ENCODE results near the gene PNMA8B.

The PNMA8B gene

GRCh38 chr19:46484656-46485055 lies 11.0 kb downstream of the PNMA8B start:
- no peak overlapping the region for H3K9ac ChIP-seq (ENCODE audit: low read length)

DNA sequence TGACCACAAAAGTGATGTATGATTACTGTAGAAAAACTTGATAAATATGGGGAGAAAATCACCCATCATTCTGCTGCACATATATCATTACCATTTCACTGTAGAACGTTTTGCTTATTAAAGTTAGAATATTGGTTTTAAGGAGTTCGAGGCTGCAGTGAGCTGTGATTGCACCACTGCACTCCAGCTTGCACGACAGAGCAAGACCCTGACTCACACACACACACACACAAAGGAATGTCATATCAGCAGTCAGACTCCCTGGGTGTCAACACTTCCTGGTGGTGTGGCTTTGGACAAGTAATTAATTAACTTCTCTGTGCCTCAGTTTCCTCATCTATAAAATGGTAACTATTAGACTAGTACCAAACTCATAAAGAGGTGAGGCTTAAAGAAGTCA lies 13.0 kb downstream of the PNMA8B start:
- Histone ChIP-seq H3K9me3 (ENCODE audit: insufficient read depth, low read length) (no peaks in the 10 kb centered on the region), H3K4me2 (ENCODE audit: low read length) (no peak overlapping the region), H3K9ac (ENCODE audit: low read length) (no peak overlapping the region), H3K79me2 (ENCODE audit: low read length) (no peaks in the 10 kb centered on the region), H4K20me1 (ENCODE audit: insufficient read depth, low read length) (no peaks in the 10 kb centered on the region), H3K36me3 (replicated peaks; ENCODE audit: low read depth, low read length) (no peaks in the 10 kb centered on the region), H3K27ac (ENCODE audit: low read length) (no peak overlapping the region), H3K4me1 (ENCODE audit: low read length) (peaks cover 9% of the 10 kb centered on the region; the same call in 1 of the 2 replicates), H3K4me3 (ENCODE audit: low read length) (no peak overlapping the region), H2AFZ (ENCODE audit: low read depth, low read length) (no peak overlapping the region), H3K27me3 (ENCODE audit: low read depth, low read length) (peaks cover 39% of the 10 kb centered on the region)
- TF ChIP-seq EZH2phosphoT487 (IDR thresholded peaks at IDR 0.05; ENCODE audit: low read depth) (no peak), CTCF (IDR thresholded peaks at IDR 0.05; ENCODE audit: low read depth, low read length) (no peak)

More at GRCh38 chr19:46484656-46485055, 11.0 kb downstream of the PNMA8B start:
- TF ChIP-seq CTCF (IDR thresholded peaks at IDR 0.05; ENCODE audit: low read depth, low read length) = no peak
- TF ChIP-seq EZH2phosphoT487 (IDR thresholded peaks at IDR 0.05; ENCODE audit: low read depth) = no peak
- H3K4me1 ChIP-seq (ENCODE audit: low read length) = peaks cover 7% of the 10 kb centered on the region; the same call in 1 of the 2 replicates
- no peaks in the 10 kb centered on the region for H3K79me2 ChIP-seq (ENCODE audit: low read length)
- H3K27me3 ChIP-seq (ENCODE audit: low read depth, low read length) = peaks cover 29% of the 10 kb centered on the region
- H4K20me1 ChIP-seq (ENCODE audit: insufficient read depth, low read length) = no peaks in the 10 kb centered on the region
- no peak overlapping the region for H3K27ac ChIP-seq (ENCODE audit: low read length)
- no peak overlapping the region for H3K4me3 ChIP-seq (ENCODE audit: low read length)
- no peaks in the 10 kb centered on the region for H3K36me3 ChIP-seq (replicated peaks; ENCODE audit: low read depth, low read length)
- no peaks in the 10 kb centered on the region for H3K9me3 ChIP-seq (ENCODE audit: insufficient read depth, low read length)
- no peak overlapping the region for H2AFZ ChIP-seq (ENCODE audit: low read depth, low read length)
- H3K4me2 ChIP-seq (ENCODE audit: low read length) = no peak overlapping the region

DNA sequence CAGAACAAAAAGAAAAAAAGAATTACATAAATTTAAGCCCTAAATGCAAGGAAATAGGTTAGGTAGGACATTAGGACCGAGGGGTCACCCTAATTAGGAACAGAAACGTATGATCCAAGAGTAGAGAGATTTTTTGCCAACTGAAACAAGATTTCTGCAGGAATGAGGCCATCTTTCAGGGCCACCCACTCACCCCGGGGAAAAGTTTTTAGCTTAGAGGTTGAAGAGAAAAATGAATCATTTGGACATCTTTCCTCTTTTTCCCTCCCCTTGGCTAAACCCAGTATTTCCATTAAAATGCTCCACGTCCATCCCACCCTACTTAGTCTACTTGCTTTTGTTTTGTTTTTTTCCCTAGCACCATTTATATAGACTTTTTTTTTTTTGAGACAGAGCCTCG lies 13.7 kb downstream of the PNMA8B start:
- H3K36me3 ChIP-seq (replicated peaks; ENCODE audit: low read depth, low read length) = no peaks in the 10 kb centered on the region
- no peaks in the 10 kb centered on the region for H3K79me2 ChIP-seq (ENCODE audit: low read length)
- H3K4me2 ChIP-seq (ENCODE audit: low read length) = no peak overlapping the region
- H3K27me3 ChIP-seq (ENCODE audit: low read depth, low read length) = peaks cover 39% of the 10 kb centered on the region
- H4K20me1 ChIP-seq (ENCODE audit: insufficient read depth, low read length) = no peaks in the 10 kb centered on the region
- no peak overlapping the region for H3K27ac ChIP-seq (ENCODE audit: low read length)
- H3K4me1 ChIP-seq (ENCODE audit: low read length) = peaks cover 3% of the 10 kb centered on the region; the same call in 1 of the 2 replicates
- H3K9ac ChIP-seq (ENCODE audit: low read length) = no peak overlapping the region
- H2AFZ ChIP-seq (ENCODE audit: low read depth, low read length) = no peak overlapping the region
- no peak overlapping the region for H3K4me3 ChIP-seq (ENCODE audit: low read length)
- no peaks in the 10 kb centered on the region for H3K9me3 ChIP-seq (ENCODE audit: insufficient read depth, low read length)
- TF ChIP-seq CTCF (IDR thresholded peaks at IDR 0.05; ENCODE audit: low read depth, low read length) (no peak), EZH2phosphoT487 (IDR thresholded peaks at IDR 0.05; ENCODE audit: low read depth) (no peak)

GRCh38 chr19:46481223-46481848 lies 14.3 kb downstream of the PNMA8B start:
- Histone ChIP-seq H4K20me1 (ENCODE audit: insufficient read depth, low read length) (no peaks in the 10 kb centered on the region), H3K9ac (ENCODE audit: low read length) (no peak overlapping the region), H3K27me3 (ENCODE audit: low read depth, low read length) (peaks cover 35% of the 10 kb centered on the region), H2AFZ (ENCODE audit: low read depth, low read length) (no peak overlapping the region), H3K9me3 (ENCODE audit: insufficient read depth, low read length) (no peaks in the 10 kb centered on the region), H3K4me2 (ENCODE audit: low read length) (no peak overlapping the region), H3K27ac (ENCODE audit: low read length) (no peak overlapping the region), H3K4me1 (ENCODE audit: low read length) (peaks cover 5% of the 10 kb centered on the region), H3K36me3 (replicated peaks; ENCODE audit: low read depth, low read length) (no peaks in the 10 kb centered on the region), H3K79me2 (ENCODE audit: low read length) (no peaks in the 10 kb centered on the region), H3K4me3 (ENCODE audit: low read length) (no peak overlapping the region)
- TF ChIP-seq CTCF (IDR thresholded peaks at IDR 0.05; ENCODE audit: low read depth, low read length) (no peak), EZH2phosphoT487 (IDR thresholded peaks at IDR 0.05; ENCODE audit: low read depth) (no peak)
